GM18868 (cell line): ENCODE data around the gene TM4SF1.
"Not testable (repeated sequence)": the region's sequence is repeated elsewhere in the genome, so short reads cannot be mapped to it uniquely, and the experiment has no call there.

Experiments
- ATAC-seq: cut with Tn5 transposase; IDR thresholded peaks from one replicate; pipeline ENCODE4 v1.9.1; 2021; ENCODE audit warnings: mild to moderate bottlenecking, moderate library complexity; ENCODE audit not compliant: unreplicated experiment

TM4SF1 gene

GRCh38 chr3:149395107-149396089, 17.9 kb upstream of the TM4SF1 start:
- ATAC-seq, result no peak

DNA sequence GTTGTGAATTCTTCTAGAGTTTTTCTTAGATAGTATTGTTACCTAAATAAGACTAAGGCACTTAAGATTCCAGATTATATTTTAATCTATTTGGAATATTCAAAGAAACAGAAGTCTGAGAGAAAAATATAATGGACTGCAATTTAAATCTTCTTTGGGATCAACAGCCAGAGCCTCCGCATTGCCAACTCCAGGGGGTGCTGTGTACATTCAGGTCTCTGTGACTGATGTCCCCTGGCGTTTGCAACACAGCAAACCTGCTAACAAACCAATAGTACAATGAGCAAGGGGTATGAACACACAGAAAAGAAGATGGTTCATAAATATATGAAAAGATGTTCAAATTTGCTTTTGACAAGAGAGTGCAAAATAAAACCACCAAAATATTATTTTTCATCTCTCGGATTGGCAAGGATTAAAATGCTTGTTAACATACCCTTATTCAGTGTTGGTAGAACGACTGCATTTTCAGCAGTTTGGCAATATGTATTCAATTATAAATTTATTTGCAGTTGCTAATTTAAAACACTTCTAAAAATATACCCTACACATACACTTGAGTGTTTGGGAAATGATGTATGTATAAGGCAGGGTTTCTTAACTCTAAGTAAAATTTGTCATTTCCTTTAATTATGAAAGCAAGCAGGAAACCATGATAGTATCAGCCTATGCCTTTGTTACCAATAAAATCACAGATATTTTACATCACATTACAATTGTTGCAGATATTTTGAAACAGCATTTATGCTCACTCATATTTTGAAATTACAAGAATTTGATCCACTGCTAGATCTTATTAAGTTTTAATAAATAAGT, 16.1 kb upstream of the TM4SF1 start:
- ATAC-seq, result peak; percentile 95

DNA sequence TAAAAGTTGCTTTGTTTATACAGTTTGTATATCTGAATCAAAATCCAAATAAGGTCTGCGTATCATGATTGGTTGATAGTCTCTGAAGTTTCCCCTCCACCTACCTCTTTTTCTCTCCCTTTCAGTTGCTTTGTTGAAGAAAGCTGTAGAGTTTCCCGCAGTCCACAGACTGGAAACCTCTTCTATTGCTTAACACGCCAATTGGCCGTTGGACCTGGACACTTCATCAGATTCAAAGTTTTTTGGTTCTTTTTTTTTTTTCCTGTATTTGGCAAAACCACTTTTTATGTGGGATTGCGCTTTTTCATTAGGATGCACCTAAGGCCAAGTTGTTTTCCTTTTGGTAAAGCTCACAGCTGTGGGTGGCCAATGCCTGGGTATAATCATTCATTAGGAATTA, 14.5 kb upstream of the TM4SF1 start:
- no peak for ATAC-seq

- ATAC-seq, result no peak
These were observed 13.3 kb upstream of the TM4SF1 start for GRCh38 chr3:149390772-149391212.

DNA sequence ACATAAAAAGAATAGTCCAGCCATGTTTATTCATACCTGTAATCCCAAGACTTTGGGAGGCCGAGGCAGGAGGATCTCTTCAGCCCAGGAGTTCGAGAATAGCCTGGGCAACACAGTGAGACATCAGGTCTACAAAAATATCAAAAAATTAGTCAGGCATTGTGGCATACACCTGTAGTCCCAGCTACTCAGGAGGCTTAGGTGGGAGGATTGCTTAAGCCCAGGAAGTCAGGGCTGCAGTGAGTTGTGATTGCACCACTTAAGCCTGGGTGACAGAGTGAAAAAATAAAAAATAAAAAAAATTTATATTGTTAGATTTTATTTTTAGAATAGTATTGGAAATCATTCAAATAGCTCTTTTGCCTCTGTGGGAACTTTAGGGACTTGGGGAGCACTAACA, 12.8 kb upstream of the TM4SF1 start:
- ATAC-seq, result no peak

- ATAC-seq, result no peak
These were observed 11.3 kb upstream of the TM4SF1 start for GRCh38 chr3:149388531-149389417.

DNA sequence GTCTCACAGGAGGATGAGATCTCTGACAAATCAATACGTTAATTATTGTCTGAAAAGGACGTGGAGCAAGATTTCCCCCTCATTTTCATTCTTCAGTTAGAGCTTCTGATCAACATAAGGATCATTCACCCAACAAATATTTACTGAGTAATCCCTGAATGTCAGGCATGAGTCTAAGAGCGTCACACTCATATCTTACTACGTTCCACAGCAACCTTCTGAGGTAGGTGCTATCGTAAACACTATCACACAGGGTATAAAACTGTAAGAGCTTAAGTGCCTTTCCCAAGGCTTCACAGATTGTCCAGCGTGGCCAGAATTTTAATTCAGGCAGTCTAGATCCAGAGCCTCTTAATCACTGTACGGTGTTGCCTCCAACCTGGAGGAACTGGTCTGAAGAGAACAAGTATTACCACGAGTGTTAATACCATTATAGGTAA, 10.6 kb upstream of the TM4SF1 start:
- ATAC-seq, result no peak

- ATAC-seq, result no peak
These were observed 8.8 kb upstream of the TM4SF1 start for GRCh38 chr3:149386299-149386606.

GRCh38 chr3:149385617-149386298, 8.3 kb upstream of the TM4SF1 start:
- no peak for ATAC-seq

DNA sequence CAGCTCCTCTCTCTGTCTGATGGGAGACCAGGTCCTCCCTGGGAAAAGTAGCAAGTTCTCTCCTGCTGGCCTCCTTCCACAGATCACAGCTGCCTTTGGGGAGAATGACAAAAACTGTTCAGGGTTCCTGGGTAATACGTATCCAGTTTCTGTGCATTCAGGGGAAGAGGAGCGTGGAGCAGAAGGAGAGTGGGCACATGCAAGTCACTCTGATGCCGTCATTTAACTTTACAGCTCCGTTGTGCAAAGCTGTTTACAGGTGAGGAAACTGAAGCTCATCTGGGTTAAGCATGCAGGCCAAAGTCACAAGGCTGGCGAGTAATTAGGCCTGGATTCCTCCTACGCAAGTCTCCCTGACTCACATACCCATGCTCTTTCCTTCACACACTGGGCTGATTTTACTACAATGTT, 7.5 kb upstream of the TM4SF1 start:
- ATAC-seq, result no peak

- ATAC-seq, result no peak
These were observed 6.7 kb upstream of the TM4SF1 start for GRCh38 chr3:149384167-149384566.

DNA sequence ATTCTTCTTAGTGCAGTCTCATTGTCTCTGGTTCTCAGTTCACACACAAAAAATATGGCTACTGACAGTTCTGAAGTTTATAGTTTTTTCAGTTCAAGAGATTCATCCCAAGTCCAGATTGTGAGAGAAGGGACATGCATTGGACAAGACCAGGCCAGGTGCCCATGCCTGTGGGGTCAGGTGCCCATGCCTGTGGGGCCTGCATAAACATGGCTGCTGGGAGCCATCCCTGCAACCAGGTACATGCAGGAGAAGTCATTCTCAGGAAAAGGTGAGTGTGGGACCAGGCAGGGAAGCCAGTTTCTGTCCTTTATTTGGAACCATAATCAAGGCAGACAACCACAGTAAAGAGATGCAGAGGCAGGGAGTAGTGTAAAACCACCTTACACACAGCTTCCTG, 6.3 kb upstream of the TM4SF1 start:
- ATAC-seq, result no peak

GRCh38 chr3:149382518-149382917, 5.1 kb upstream of the TM4SF1 start:
- no peak for ATAC-seq

GRCh38 chr3:149382101-149382467, 4.6 kb upstream of the TM4SF1 start:
- ATAC-seq, result peak; percentile 73

DNA sequence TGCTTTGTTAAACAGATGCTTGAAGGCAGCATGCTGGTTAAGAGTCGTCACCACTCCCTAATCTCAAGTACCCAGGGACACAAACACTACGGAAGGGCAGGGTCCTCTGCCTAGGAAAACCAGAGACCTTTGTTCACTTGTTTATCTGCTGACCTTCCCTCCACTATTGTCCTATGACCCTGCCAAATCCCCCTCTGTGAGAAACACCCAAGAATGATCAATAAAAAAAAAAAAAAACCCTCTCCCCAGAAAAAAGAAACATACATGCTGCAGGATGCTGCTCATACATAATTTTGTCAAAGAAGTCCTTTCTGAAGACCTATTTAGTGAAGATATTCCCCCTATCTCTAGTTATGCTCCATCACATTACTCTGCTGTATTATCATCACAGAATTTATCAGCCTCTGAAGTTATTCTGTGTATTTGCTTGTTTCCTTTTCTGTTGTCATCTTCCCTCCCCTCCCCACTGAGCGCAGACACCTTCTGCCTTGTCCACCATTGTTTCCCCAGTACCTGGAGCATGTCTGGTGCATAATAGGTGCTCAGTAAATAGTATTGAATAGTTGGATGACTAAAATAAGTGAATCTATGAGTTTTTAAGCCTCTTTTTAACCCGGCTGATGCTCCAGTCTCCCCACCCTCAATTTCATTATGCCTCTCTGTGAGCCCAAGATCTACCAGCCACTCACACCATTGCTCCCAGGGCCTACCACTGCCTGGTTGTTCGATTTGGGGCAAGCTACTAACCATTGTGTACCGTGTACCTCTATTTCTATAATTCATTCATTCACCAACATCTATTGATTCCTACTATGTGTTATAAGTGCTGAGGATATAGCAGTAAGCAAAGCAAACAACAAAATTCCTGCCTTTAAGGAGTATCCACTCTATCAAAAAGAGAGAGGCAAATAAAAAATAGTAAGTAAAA, 4.0 kb upstream of the TM4SF1 start:
- ATAC-seq, result no peak

- not testable (repeated sequence) for ATAC-seq
These were observed 2.8 kb upstream of the TM4SF1 start for GRCh38 chr3:149380220-149380619.

- no peak for ATAC-seq
These were observed 1.2 kb upstream of the TM4SF1 start for GRCh38 chr3:149378478-149379309.

DNA sequence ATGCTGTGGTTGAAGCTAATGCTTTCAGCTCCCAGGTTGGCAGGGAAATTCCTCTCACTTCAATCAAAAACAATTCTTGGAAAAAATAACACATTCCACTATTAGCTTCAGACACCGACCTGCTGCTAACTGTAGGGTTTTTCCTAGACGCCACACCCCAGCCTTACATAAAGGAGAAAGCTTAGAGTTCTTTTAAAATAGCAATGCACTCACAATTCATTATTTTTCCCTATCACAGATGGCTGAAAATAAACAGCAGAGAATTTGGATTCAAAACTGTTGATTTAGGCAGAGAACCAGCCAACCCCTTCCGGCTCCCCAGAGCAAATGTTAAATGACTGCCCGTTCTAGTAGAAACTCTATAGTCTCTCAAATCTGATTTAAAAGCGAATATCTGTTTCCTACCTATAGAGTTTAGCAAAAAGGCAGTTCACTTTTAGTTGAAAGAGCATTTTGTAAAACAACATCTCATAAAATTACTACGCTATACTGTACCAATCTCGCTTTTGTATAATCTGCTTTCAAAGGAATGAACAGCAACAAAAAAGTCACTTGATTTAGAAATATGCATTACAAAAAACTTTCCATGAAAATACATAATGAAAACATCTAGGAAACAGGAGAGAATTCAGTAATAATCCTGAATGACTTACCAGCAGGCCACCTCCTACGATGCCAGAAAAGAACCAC, 586 bp downstream of the TM4SF1 start:
- no peak for ATAC-seq
